Endodermal cell (in vitro differentiated cells): Measurements from ENCODE around the gene SKIC2. TPM values are rescaled to one million over a fixed set of nuclear protein-coding genes. Genes with fewer than 3 reads are reported as not detected.

Experiments used
- DNase-seq: peaks from one replicate; pipeline ENCODE4 v3.0.0-alpha.2; 2017
- H3K27ac ChIP-seq: 2 replicates; pipeline ENCODE4 v1.5.1; 2013; ENCODE audit warnings: mild to moderate bottlenecking, low read depth, low read length, moderate library complexity
- H3K27me3 ChIP-seq: 2 replicates; pipeline ENCODE4 v1.6.1; 2013; ENCODE audit warnings: mild to moderate bottlenecking, low read length, moderate library complexity; ENCODE audit not compliant: insufficient read depth, control insufficient read depth, poor library complexity, severe bottlenecking
- H3K36me3 ChIP-seq: 2 replicates; pipeline ENCODE4 v1.7.0; 2013; ENCODE audit warnings: mild to moderate bottlenecking, low read length, moderate library complexity; ENCODE audit not compliant: control insufficient read depth, insufficient read depth
- H3K4me1 ChIP-seq: one replicate; pipeline ENCODE4 v1.7.0; 2013; ENCODE audit warnings: low read length; ENCODE audit not compliant: control insufficient read depth, insufficient read depth
- H3K4me3 ChIP-seq: 2 replicates; pipeline ENCODE4 v1.5.1; 2013; ENCODE audit warnings: mild to moderate bottlenecking, low read length, moderate library complexity
- H3K9ac ChIP-seq: 2 replicates; pipeline ENCODE4 v1.6.1; 2013; ENCODE audit warnings: mild to moderate bottlenecking, low read length, moderate library complexity; ENCODE audit not compliant: poor library complexity, severe bottlenecking; ENCODE audit errors: extremely low read depth
- H3K9me3 ChIP-seq: 2 replicates; pipeline ENCODE4 v1.6.1; 2013; ENCODE audit warnings: mild to moderate bottlenecking, low read length, moderate library complexity; ENCODE audit not compliant: control insufficient read depth
- H3K27ac Mint-ChIP-seq: 2 replicates; pipeline ENCODE4 v1.8.0; 2020; ENCODE audit warnings: mixed read lengths
- H3K27me3 Mint-ChIP-seq: 2 replicates; pipeline ENCODE4 v1.8.0; 2021; ENCODE audit warnings: mild to moderate bottlenecking, mixed read lengths; ENCODE audit not compliant: insufficient read depth
- H3K36me3 Mint-ChIP-seq: 2 replicates; pipeline ENCODE4 v1.8.0; 2020; ENCODE audit warnings: low read depth, mixed read lengths
- H3K4me1 Mint-ChIP-seq: 2 replicates; pipeline ENCODE4 v1.8.0; 2020; ENCODE audit warnings: mixed read lengths
- H3K4me3 Mint-ChIP-seq: 2 replicates; pipeline ENCODE4 v1.8.0; 2020; ENCODE audit warnings: mild to moderate bottlenecking, moderate library complexity, mixed read lengths
- H3K9me3 Mint-ChIP-seq: 2 replicates; pipeline ENCODE4 v1.8.0; 2020; ENCODE audit warnings: mild to moderate bottlenecking, mixed read lengths
- WGBS, 2 experiments: methylation state at CpG; one replicate each; pipeline versions ENCODE4 v1.1.5 to v1.1.7; 2013; ENCODE audit warnings: missing lambda C conversion rate in 2 of 2, mixed read lengths in 1 of 2; ENCODE audit not compliant: insufficient coverage in 1 of 2, insufficient read length in 1 of 2; 5-methylcytosine and 5-hydroxymethylcytosine counted together
- total RNA-seq, 2 donors: library from RNA; stranded (reverse); fragmentation: NEBNext Ultra II Directional in 1 of 2; extraction: Animal tissue kit (Norgen Biotek cat#: 25700) in 1 of 2; gene quantifications; 2 replicates in 1 of 2; 3 replicates in 1 of 2; pipeline ENCODE4 v1.2.1, GENCODE V29; 2021
- TF ChIP-seq, protein P1 (sequence below): fragments of 200-600 bp; sonication (generic); conservative IDR thresholded peaks from 2 replicates; pipeline ENCODE4 v1.5.0; 2021; ENCODE audit warnings: antibody characterized with exemption, mild to moderate bottlenecking

SKIC2 gene
- total RNA-seq, 2 donors from 2014 or later, result 95.8 to 103 TPM

DNA sequence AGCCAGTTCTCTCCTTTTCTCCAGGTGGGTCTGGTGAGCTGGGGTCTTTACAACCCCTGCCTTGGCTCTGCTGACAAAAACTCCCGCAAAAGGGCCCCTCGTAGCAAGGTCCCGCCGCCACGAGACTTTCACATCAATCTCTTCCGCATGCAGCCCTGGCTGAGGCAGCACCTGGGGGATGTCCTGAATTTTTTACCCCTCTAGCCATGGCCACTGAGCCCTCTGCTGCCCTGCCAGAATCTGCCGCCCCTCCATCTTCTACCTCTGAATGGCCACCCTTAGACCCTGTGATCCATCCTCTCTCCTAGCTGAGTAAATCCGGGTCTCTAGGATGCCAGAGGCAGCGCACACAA, 13.8 kb upstream of the SKIC2 start:
- no peak overlapping the region for H3K4me3 Mint-ChIP-seq
- WGBS, 2 experiments, result 90 to 91% methylated on average over 4 to 9 of the region's 9 CpGs
- peaks cover 68% of the 10 kb centered on the region for H3K27me3 Mint-ChIP-seq
- no peak overlapping the region for H3K27ac Mint-ChIP-seq
- Histone ChIP-seq H3K27me3 (peaks cover 42% of the 10 kb centered on the region), H3K9ac (no peak overlapping the region), H3K36me3 (no peaks in the 10 kb centered on the region), H3K9me3 (no peaks in the 10 kb centered on the region), H3K27ac (no peak overlapping the region), H3K4me3 (no peak overlapping the region), H3K4me1 (no peaks in the 10 kb centered on the region)
- H3K36me3 Mint-ChIP-seq, result no peaks in the 10 kb centered on the region
- no peak for DNase-seq
- H3K9me3 Mint-ChIP-seq, result no peaks in the 10 kb centered on the region
- TF ChIP-seq, protein P1, sequence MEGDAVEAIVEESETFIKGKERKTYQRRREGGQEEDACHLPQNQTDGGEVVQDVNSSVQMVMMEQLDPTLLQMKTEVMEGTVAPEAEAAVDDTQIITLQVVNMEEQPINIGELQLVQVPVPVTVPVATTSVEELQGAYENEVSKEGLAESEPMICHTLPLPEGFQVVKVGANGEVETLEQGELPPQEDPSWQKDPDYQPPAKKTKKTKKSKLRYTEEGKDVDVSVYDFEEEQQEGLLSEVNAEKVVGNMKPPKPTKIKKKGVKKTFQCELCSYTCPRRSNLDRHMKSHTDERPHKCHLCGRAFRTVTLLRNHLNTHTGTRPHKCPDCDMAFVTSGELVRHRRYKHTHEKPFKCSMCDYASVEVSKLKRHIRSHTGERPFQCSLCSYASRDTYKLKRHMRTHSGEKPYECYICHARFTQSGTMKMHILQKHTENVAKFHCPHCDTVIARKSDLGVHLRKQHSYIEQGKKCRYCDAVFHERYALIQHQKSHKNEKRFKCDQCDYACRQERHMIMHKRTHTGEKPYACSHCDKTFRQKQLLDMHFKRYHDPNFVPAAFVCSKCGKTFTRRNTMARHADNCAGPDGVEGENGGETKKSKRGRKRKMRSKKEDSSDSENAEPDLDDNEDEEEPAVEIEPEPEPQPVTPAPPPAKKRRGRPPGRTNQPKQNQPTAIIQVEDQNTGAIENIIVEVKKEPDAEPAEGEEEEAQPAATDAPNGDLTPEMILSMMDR, result no peak
- H3K4me1 Mint-ChIP-seq, result peaks cover 2% of the 10 kb centered on the region

DNA sequence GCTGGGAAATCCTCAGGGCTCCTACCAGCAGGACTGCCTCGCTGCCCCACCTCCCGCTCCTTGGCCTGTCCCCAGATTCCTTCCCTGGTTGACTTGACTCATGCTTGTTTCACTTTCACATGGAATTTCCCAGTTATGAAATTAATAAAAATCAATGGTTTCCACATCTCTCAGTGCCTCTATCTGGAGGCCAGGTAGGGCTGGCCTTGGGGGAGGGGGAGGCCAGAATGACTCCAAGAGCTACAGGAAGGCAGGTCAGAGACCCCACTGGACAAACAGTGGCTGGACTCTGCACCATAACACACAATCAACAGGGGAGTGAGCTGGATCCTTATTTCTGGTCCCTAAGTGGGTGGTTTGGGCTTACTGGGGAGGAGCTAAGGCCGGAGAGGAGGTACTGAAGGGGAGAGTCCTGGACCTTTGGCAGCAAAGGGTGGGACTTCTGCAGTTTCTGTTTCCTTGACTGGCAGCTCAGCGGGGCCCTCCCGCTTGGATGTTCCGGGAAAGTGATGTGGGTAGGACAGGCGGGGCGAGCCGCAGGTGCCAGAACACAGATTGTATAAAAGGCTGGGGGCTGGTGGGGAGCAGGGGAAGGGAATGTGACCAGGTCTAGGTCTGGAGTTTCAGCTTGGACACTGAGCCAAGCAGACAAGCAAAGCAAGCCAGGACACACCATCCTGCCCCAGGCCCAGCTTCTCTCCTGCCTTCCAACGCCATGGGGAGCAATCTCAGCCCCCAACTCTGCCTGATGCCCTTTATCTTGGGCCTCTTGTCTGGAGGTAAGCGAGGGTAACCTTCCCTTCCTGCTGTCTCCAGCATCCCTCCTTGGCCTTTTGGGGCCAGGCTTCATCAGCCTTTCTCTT, 13.2 kb upstream of the SKIC2 start, which contains the start of gene CFB:
TSS of gene CFB (plus strand) at position 589 of the 863 bp plus-strand sequence. CDS start at position 716, 127 bp downstream.
- peak; percentile 63 for DNase-seq
- no peak within 1 kb of the TSS for H3K27ac Mint-ChIP-seq
- H3K4me1 Mint-ChIP-seq, result no peaks in the 10 kb centered on the region
- no peaks in the 10 kb centered on the region for H3K9me3 Mint-ChIP-seq
- no peak within 1 kb of the TSS for H3K4me3 ChIP-seq
- peaks cover 68% of the 10 kb centered on the region for H3K27me3 Mint-ChIP-seq
- WGBS, 2 experiments, result 74 to 75% methylated on average over 4 to 11 of the region's 11 CpGs
- peaks cover under 1% of the 10 kb centered on the region for H3K36me3 Mint-ChIP-seq
- TF ChIP-seq, protein P1, result no peak
- H3K36me3 ChIP-seq, result peaks cover 5% of the 10 kb centered on the region
- H3K4me1 ChIP-seq, result no peaks in the 10 kb centered on the region
- no peak within 1 kb of the TSS for H3K4me3 Mint-ChIP-seq
- no peak within 1 kb of the TSS for H3K9ac ChIP-seq
- H3K27ac ChIP-seq, result no peak within 1 kb of the TSS
- H3K9me3 ChIP-seq, result no peaks in the 10 kb centered on the region
- H3K27me3 ChIP-seq, result peaks cover 42% of the 10 kb centered on the region

DNA sequence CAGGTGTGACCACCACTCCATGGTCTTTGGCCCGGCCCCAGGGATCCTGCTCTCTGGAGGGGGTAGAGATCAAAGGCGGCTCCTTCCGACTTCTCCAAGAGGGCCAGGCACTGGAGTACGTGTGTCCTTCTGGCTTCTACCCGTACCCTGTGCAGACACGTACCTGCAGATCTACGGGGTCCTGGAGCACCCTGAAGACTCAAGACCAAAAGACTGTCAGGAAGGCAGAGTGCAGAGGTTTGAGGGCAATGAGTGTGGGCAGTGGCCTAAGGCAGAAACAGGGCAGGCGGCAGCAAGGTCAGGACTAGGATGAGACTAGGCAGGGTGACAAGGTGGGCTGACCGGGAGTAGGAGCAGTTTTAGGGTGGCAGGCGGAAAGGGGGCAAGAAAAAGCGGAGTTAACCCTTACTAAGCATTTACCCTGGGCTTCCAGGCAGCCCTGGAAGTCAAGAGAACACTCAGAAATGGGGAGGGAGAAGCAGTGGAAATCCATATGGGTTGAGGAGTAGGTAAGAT, 12.5 kb upstream of the SKIC2 start:
- Histone ChIP-seq H3K4me3 (no peak overlapping the region), H3K4me1 (no peaks in the 10 kb centered on the region), H3K9me3 (no peaks in the 10 kb centered on the region), H3K36me3 (peaks cover 12% of the 10 kb centered on the region), H3K27ac (no peak overlapping the region), H3K9ac (no peak overlapping the region), H3K27me3 (peaks cover 42% of the 10 kb centered on the region)
- Mint-ChIP-seq H3K36me3 (peaks cover 8% of the 10 kb centered on the region), H3K27me3 (peaks cover 67% of the 10 kb centered on the region), H3K9me3 (no peaks in the 10 kb centered on the region), H3K27ac (no peak overlapping the region), H3K4me1 (no peaks in the 10 kb centered on the region), H3K4me3 (no peak overlapping the region)
- TF ChIP-seq, protein P1, result no peak
- WGBS, 2 experiments, result 84 to 95% methylated on average over 7 to 11 of the region's 11 CpGs
- peak; percentile 38 for DNase-seq
